Keratinocyte (primary cell): ENCODE data around the gene AGAP1.

Experiments used
- EZH2 ChIP-seq: IDR thresholded peaks from one replicate; pipeline ENCODE4 v1.6.1; 2012; ENCODE audit warnings: inconsistent platforms, mild to moderate bottlenecking, low read length, moderate library complexity
- TF ChIP-seq, protein P1 (sequence below), 3 experiments: IDR thresholded peaks in 1 of 3; conservative IDR thresholded peaks in 1 of 3; optimal IDR thresholded peaks in 1 of 3; 2 replicates in 2 of 3; 3 replicates in 1 of 3; pipeline versions ENCODE3 to v1.5.1; 2011; ENCODE audit warnings: low read length in 3 of 3, mild to moderate bottlenecking in 3 of 3, moderate library complexity in 2 of 3, control low read depth in 1 of 3, inconsistent platforms in 1 of 3; ENCODE audit not compliant: insufficient read depth in 2 of 3; ENCODE audit errors: extremely low read depth in 1 of 3

DNA sequence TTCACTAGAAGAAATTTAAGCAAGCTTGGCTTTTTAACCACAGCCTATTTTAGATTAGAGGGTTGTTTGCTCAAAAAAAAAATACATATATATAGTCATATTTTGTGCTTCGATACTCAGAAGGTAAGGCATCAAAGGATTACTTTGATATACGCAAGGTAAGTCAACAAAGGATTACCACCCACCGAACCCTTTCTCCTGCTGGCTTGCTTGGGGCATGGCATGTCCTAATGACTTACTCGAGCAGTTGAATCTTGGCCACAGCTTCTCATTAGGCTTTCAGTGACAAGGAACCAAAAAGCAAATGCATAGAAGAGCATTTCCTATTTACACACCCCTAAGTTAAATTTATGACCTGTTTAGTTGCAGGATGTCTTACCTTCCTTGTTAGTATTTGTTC, 295.7 kb downstream of the AGAP1 start:
- TF ChIP-seq, protein P1, sequence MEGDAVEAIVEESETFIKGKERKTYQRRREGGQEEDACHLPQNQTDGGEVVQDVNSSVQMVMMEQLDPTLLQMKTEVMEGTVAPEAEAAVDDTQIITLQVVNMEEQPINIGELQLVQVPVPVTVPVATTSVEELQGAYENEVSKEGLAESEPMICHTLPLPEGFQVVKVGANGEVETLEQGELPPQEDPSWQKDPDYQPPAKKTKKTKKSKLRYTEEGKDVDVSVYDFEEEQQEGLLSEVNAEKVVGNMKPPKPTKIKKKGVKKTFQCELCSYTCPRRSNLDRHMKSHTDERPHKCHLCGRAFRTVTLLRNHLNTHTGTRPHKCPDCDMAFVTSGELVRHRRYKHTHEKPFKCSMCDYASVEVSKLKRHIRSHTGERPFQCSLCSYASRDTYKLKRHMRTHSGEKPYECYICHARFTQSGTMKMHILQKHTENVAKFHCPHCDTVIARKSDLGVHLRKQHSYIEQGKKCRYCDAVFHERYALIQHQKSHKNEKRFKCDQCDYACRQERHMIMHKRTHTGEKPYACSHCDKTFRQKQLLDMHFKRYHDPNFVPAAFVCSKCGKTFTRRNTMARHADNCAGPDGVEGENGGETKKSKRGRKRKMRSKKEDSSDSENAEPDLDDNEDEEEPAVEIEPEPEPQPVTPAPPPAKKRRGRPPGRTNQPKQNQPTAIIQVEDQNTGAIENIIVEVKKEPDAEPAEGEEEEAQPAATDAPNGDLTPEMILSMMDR (optimal IDR thresholded peaks at IDR 0.05 in 1 of 3, IDR thresholded peaks at IDR 0.05 in 1 of 3, conservative IDR thresholded peaks at IDR 0.05 in 1 of 3; ENCODE audit: extremely low read depth in 1 of 3, insufficient read depth in 2 of 3, low read length in 3 of 3), result no peak
- TF ChIP-seq EZH2, result no peak
